ENCODE data around the gene VWCE. TPM values are rescaled to one million over a fixed set of nuclear protein-coding genes. Genes with fewer than 3 reads are reported as not detected.
"Not testable (repeated sequence)": the region's sequence is repeated elsewhere in the genome, so short reads cannot be mapped to it uniquely, and the experiment has no call there.

The VWCE gene
- total RNA-seq, 1 experiment from 2014 or later, result 0.51 TPM

DNA sequence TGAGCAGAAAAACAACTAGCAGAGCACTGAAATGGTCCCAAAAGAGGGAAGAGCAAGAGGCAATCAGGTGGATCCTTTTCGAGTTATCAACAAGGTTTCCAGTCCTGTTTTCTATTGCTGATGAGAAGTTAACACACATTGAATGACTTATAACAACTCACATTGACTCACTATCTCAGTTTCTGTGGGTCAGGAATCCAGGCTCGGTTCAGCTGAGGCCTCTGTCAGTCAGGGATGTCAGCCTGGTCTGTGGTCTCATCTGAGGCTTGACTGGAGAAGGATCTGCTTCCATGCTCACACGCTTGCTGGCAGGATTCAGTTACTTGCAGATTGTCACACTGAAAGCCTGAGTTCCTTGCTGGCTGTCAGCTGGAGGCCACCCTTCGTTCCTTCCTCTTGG, 58.0 kb downstream of the VWCE start:
- CTCF ChIA-PET; H3K27me3 ChIP-seq (ENCODE audit: control insufficient read depth, insufficient read depth, low read length); in situ Hi-C loops (cut with HindIII; ENCODE audit: low pct_unique_long_range_greater_than_20kb, low sequenced_read_pairs); POLR2A ChIA-PET; H3K27ac ChIP-seq (ENCODE audit: low read length); H3K4me3 ChIP-seq (ENCODE audit: low read depth in 2 of 2, low read length in 2 of 2); H3K36me3 ChIP-seq (ENCODE audit: control insufficient read depth, insufficient read depth, low read length); H3K9me3 ChIP-seq (ENCODE audit: control insufficient read depth, insufficient read depth, low read depth, low read length); ATAC-seq; DNase-seq (ENCODE audit: low read depth, low spot score); BruUV-seq (replicated peaks); intact Hi-C loops (cut with micrococcal nuclease; ENCODE audit: unreplicated experiment); H3K4me1 ChIP-seq (ENCODE audit: control insufficient read depth, insufficient read depth, low read length): not testable (repeated sequence)

- H3K27ac ChIP-seq (ENCODE audit: low read length); DNase-seq (ENCODE audit: low read depth, low spot score); H3K27me3 ChIP-seq (ENCODE audit: control insufficient read depth, insufficient read depth, low read length); ATAC-seq; BruUV-seq (replicated peaks); in situ Hi-C loops (cut with HindIII; ENCODE audit: low pct_unique_long_range_greater_than_20kb, low sequenced_read_pairs); POLR2A ChIA-PET; H3K4me1 ChIP-seq (ENCODE audit: control insufficient read depth, insufficient read depth, low read length); H3K36me3 ChIP-seq (ENCODE audit: control insufficient read depth, insufficient read depth, low read length); intact Hi-C loops (cut with micrococcal nuclease; ENCODE audit: unreplicated experiment); H3K4me3 ChIP-seq (ENCODE audit: low read depth in 2 of 2, low read length in 2 of 2); H3K9me3 ChIP-seq (ENCODE audit: control insufficient read depth, insufficient read depth, low read depth, low read length); CTCF ChIA-PET: not testable (repeated sequence)
These were observed 62.5 kb downstream of the VWCE start for GRCh38 chr11:61232548-61233145.

DNA sequence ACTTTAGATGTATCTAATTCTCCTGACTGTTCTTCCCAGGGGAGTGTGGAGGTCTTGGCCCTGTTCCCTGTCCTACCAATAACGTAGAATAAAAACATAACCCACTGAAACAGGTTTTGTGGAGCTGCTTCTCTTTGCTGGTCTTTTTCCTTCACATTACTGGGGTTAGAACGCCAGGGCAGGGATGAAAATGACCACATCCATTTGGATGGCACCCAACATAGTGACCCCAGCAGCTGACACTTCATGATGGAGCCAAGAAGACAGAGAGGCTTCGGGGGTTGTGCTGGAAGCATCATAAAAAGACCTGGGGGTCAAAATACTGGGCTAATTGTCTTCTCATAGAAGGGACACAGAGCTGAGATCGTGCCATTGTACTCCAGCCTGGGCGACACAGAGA, 63.5 kb downstream of the VWCE start:
- H3K27ac ChIP-seq (ENCODE audit: low read length); H3K4me1 ChIP-seq (ENCODE audit: control insufficient read depth, insufficient read depth, low read length); CTCF ChIA-PET; POLR2A ChIA-PET; H3K36me3 ChIP-seq (ENCODE audit: control insufficient read depth, insufficient read depth, low read length); H3K4me3 ChIP-seq (ENCODE audit: low read depth in 2 of 2, low read length in 2 of 2); DNase-seq (ENCODE audit: low read depth, low spot score); in situ Hi-C loops (cut with HindIII; ENCODE audit: low pct_unique_long_range_greater_than_20kb, low sequenced_read_pairs); ATAC-seq; BruUV-seq (replicated peaks); H3K27me3 ChIP-seq (ENCODE audit: control insufficient read depth, insufficient read depth, low read length); H3K9me3 ChIP-seq (ENCODE audit: control insufficient read depth, insufficient read depth, low read depth, low read length); intact Hi-C loops (cut with micrococcal nuclease; ENCODE audit: unreplicated experiment): not testable (repeated sequence)

GRCh38 chr11:61231033-61231432, 64.1 kb downstream of the VWCE start:
- H3K36me3 ChIP-seq (ENCODE audit: control insufficient read depth, insufficient read depth, low read length); H3K27me3 ChIP-seq (ENCODE audit: control insufficient read depth, insufficient read depth, low read length); H3K9me3 ChIP-seq (ENCODE audit: control insufficient read depth, insufficient read depth, low read depth, low read length); CTCF ChIA-PET; POLR2A ChIA-PET; intact Hi-C loops (cut with micrococcal nuclease; ENCODE audit: unreplicated experiment); ATAC-seq; in situ Hi-C loops (cut with HindIII; ENCODE audit: low pct_unique_long_range_greater_than_20kb, low sequenced_read_pairs); DNase-seq (ENCODE audit: low read depth, low spot score); H3K4me1 ChIP-seq (ENCODE audit: control insufficient read depth, insufficient read depth, low read length); BruUV-seq (replicated peaks); H3K4me3 ChIP-seq (ENCODE audit: low read depth in 2 of 2, low read length in 2 of 2); H3K27ac ChIP-seq (ENCODE audit: low read length): not testable (repeated sequence)

- BruUV-seq (replicated peaks); in situ Hi-C loops (cut with HindIII; ENCODE audit: low pct_unique_long_range_greater_than_20kb, low sequenced_read_pairs); H3K9me3 ChIP-seq (ENCODE audit: control insufficient read depth, insufficient read depth, low read depth, low read length); H3K36me3 ChIP-seq (ENCODE audit: control insufficient read depth, insufficient read depth, low read length); H3K27ac ChIP-seq (ENCODE audit: low read length); ATAC-seq; H3K4me3 ChIP-seq (ENCODE audit: low read depth in 2 of 2, low read length in 2 of 2); H3K27me3 ChIP-seq (ENCODE audit: control insufficient read depth, insufficient read depth, low read length); H3K4me1 ChIP-seq (ENCODE audit: control insufficient read depth, insufficient read depth, low read length); intact Hi-C loops (cut with micrococcal nuclease; ENCODE audit: unreplicated experiment); POLR2A ChIA-PET; DNase-seq (ENCODE audit: low read depth, low spot score); CTCF ChIA-PET: not testable (repeated sequence)
These were observed 65.7 kb downstream of the VWCE start for GRCh38 chr11:61229458-61229857.

GRCh38 chr11:61226457-61227137, 68.5 kb downstream of the VWCE start:
- in situ Hi-C loops (cut with HindIII; ENCODE audit: low pct_unique_long_range_greater_than_20kb, low sequenced_read_pairs); H3K27me3 ChIP-seq (ENCODE audit: control insufficient read depth, insufficient read depth, low read length); H3K27ac ChIP-seq (ENCODE audit: low read length); DNase-seq (ENCODE audit: low read depth, low spot score); H3K4me1 ChIP-seq (ENCODE audit: control insufficient read depth, insufficient read depth, low read length); POLR2A ChIA-PET; H3K36me3 ChIP-seq (ENCODE audit: control insufficient read depth, insufficient read depth, low read length); H3K9me3 ChIP-seq (ENCODE audit: control insufficient read depth, insufficient read depth, low read depth, low read length); CTCF ChIA-PET; H3K4me3 ChIP-seq (ENCODE audit: low read depth in 2 of 2, low read length in 2 of 2); BruUV-seq (replicated peaks); intact Hi-C loops (cut with micrococcal nuclease; ENCODE audit: unreplicated experiment); ATAC-seq: not testable (repeated sequence)

- intact Hi-C loops (cut with micrococcal nuclease; ENCODE audit: unreplicated experiment); H3K27me3 ChIP-seq (ENCODE audit: control insufficient read depth, insufficient read depth, low read length); ATAC-seq; POLR2A ChIA-PET; CTCF ChIA-PET; BruUV-seq (replicated peaks); H3K4me3 ChIP-seq (ENCODE audit: low read depth in 2 of 2, low read length in 2 of 2); H3K4me1 ChIP-seq (ENCODE audit: control insufficient read depth, insufficient read depth, low read length); H3K36me3 ChIP-seq (ENCODE audit: control insufficient read depth, insufficient read depth, low read length); H3K9me3 ChIP-seq (ENCODE audit: control insufficient read depth, insufficient read depth, low read depth, low read length); in situ Hi-C loops (cut with HindIII; ENCODE audit: low pct_unique_long_range_greater_than_20kb, low sequenced_read_pairs); H3K27ac ChIP-seq (ENCODE audit: low read length); DNase-seq (ENCODE audit: low read depth, low spot score): not testable (repeated sequence)
These were observed 72.4 kb downstream of the VWCE start for GRCh38 chr11:61222692-61223091.
